ENCODE measurements around the gene LILRB2. TPM values are rescaled to one million over a fixed set of nuclear protein-coding genes. Genes with fewer than 3 reads are reported as not detected.

LILRB2 gene
- total and polyA plus RNA-seq, 2 experiments from 2014 or later = not detected

GRCh38 chr19:54262470-54262869 lies 18.4 kb downstream of the LILRB2 start:
- H3K4me3 Mint-ChIP-seq = no peak overlapping the region
- peaks cover 5% of the 10 kb centered on the region; the same call in 2 of the 3 replicates for H3K4me1 Mint-ChIP-seq
- no peaks in the 10 kb centered on the region for H3F3A ChIP-seq (replicated peaks; ENCODE audit: low read depth)
- no peaks in the 10 kb centered on the region for H3K27me3 ChIP-seq (ENCODE audit: insufficient read depth)
- no peak overlapping the region for H3K27ac Mint-ChIP-seq
- H2AFZ ChIP-seq = no peak overlapping the region
- H3K4me3 ChIP-seq = no peak overlapping the region
- H3K27me3 Mint-ChIP-seq (ENCODE audit: insufficient read depth, low read depth, poor library complexity) = no peaks in the 10 kb centered on the region
- ATAC-seq (no peak), DNase-seq (ENCODE audit: low spot score) (no peak)
- no peaks in the 10 kb centered on the region for H3K9me2 ChIP-seq (ENCODE audit: insufficient read depth)
- H3K9me3 Mint-ChIP-seq = no peaks in the 10 kb centered on the region; the same call in 2 of the 3 replicates
- TF ChIP-seq ZNF114 (CRISPR knock-in tag; IDR thresholded peaks at IDR 0.05) = no peak
- no peak for TF ChIP-seq REST (IDR thresholded peaks at IDR 0.05; ENCODE audit: unreplicated experiment)
- TF ChIP-seq STAT1 (IDR thresholded peaks at IDR 0.05; ENCODE audit: unreplicated experiment) = no peak
- no peak for TF ChIP-seq CTCF (conservative IDR thresholded peaks at IDR 0.05; ENCODE audit: low read depth in 2 of 2)
- no peak for TF ChIP-seq POLR2AphosphoS5 (IDR thresholded peaks at IDR 0.05; ENCODE audit: low read depth)
- no peak for TF ChIP-seq JUNB (IDR thresholded peaks at IDR 0.05; ENCODE audit: unreplicated experiment)
- TF ChIP-seq ZNF462 (CRISPR knock-in tag; IDR thresholded peaks at IDR 0.05) = no peak
- TF ChIP-seq ZNF331 (CRISPR knock-in tag; IDR thresholded peaks at IDR 0.05; ENCODE audit: low read depth) = no peak
- TF ChIP-seq NANOG (IDR thresholded peaks at IDR 0.05; ENCODE audit: borderline replicate concordance) = no peak
- no peak for TF ChIP-seq EZH2phosphoT487 (IDR thresholded peaks at IDR 0.05; ENCODE audit: unreplicated experiment)
- no peak for TF ChIP-seq EZH2 (IDR thresholded peaks at IDR 0.05; ENCODE audit: low read depth, unreplicated experiment)
- TF ChIP-seq ETS1 (IDR thresholded peaks at IDR 0.05) = no peak
- TF ChIP-seq CREB1 (CRISPR knock-in tag; IDR thresholded peaks at IDR 0.05; ENCODE audit: low read depth) = no peak
- H3K27ac ChIP-seq (ENCODE audit: low read depth) = no peak overlapping the region
- no peaks in the 10 kb centered on the region for H3K36me3 Mint-ChIP-seq (ENCODE audit: low read depth)
- no peak overlapping the region for H3K4me2 ChIP-seq
- no peaks in the 10 kb centered on the region for H3K79me2 ChIP-seq (replicated peaks; ENCODE audit: insufficient read depth)
- no peaks in the 10 kb centered on the region for H4K20me1 ChIP-seq (replicated peaks; ENCODE audit: insufficient read depth)
- H3K4me1 ChIP-seq (ENCODE audit: insufficient read depth) = no peaks in the 10 kb centered on the region; the same call in 1 of the 2 replicates
- no peaks in the 10 kb centered on the region for H3K36me3 ChIP-seq (ENCODE audit: insufficient read depth)

Data from GM23338 (cell line).